ENCODE data around the gene HYOU1.
"Not testable (repeated sequence)": the region's sequence is repeated elsewhere in the genome, so short reads cannot be mapped to it uniquely, and the experiment has no call there.

Gene HYOU1

GRCh38 chr11:119046489-119046888, 10.5 kb downstream of the HYOU1 start:
- Mint-ChIP-seq H3K4me3 (no peak overlapping the region), H3K27me3 (no peaks in the 10 kb centered on the region), H3K36me3 (peaks cover 51% of the 10 kb centered on the region), H3K9me3 (no peaks in the 10 kb centered on the region), H3K27ac (no peak overlapping the region), H3K4me1 (no peaks in the 10 kb centered on the region)
- CTCF ChIA-PET, result interaction anchor here (0.9 kb wide), 1 partner anchor 19 kb away, joined by 3 read pairs; no protein-coding TSS in a partner anchor
- no peak for DNase-seq

GRCh38 chr11:119044708-119045107, 12.3 kb downstream of the HYOU1 start:
- Mint-ChIP-seq H3K27ac (peak overlapping the region; percentile 69), H3K9me3 (no peaks in the 10 kb centered on the region), H3K27me3 (peaks cover under 1% of the 10 kb centered on the region), H3K4me1 (no peaks in the 10 kb centered on the region), H3K4me3 (no peak overlapping the region), H3K36me3 (peaks cover 40% of the 10 kb centered on the region)
- DNase-seq, result no peak
- CTCF ChIA-PET, result no interaction called here

- Mint-ChIP-seq H3K27ac (no peak overlapping the region), H3K4me1 (no peaks in the 10 kb centered on the region), H3K27me3 (peaks cover 11% of the 10 kb centered on the region), H3K9me3 (no peaks in the 10 kb centered on the region), H3K4me3 (no peak overlapping the region), H3K36me3 (peaks cover 27% of the 10 kb centered on the region)
- no peak for DNase-seq
- CTCF ChIA-PET, result interaction anchor here (0.7 kb wide), 1 partner anchor 12 kb away, joined by 3 read pairs; no protein-coding TSS in a partner anchor
These were observed 14.1 kb downstream of the HYOU1 start for GRCh38 chr11:119042927-119043326.

GRCh38 chr11:119041821-119042514, 15.0 kb downstream of the HYOU1 start:
- no peaks in the 10 kb centered on the region for H3K4me1 Mint-ChIP-seq
- H3K27me3 Mint-ChIP-seq, result peaks cover 11% of the 10 kb centered on the region
- DNase-seq, result no peak
- CTCF ChIA-PET, result interaction anchor here (1.5 kb wide), 1 partner anchor 11 kb away, joined by 3 read pairs; no protein-coding TSS in a partner anchor
- H3K27ac Mint-ChIP-seq, result no peak overlapping the region
- no peaks in the 10 kb centered on the region for H3K9me3 Mint-ChIP-seq
- H3K36me3 Mint-ChIP-seq, result peaks cover 18% of the 10 kb centered on the region
- no peak overlapping the region for H3K4me3 Mint-ChIP-seq

GRCh38 chr11:119039471-119039870, 17.5 kb downstream of the HYOU1 start:
- H3K4me3 Mint-ChIP-seq, DNase-seq, CTCF ChIA-PET, H3K9me3 Mint-ChIP-seq, H3K27ac Mint-ChIP-seq, H3K36me3 Mint-ChIP-seq, H3K4me1 Mint-ChIP-seq: not testable (repeated sequence)
- peaks cover 11% of the 10 kb centered on the region for H3K27me3 Mint-ChIP-seq

- no peak for DNase-seq
- CTCF ChIA-PET, result interaction anchor here (0.9 kb wide), 1 partner anchor 61 kb away, joined by 3 read pairs; no protein-coding TSS in a partner anchor
- Mint-ChIP-seq H3K36me3 (no peaks in the 10 kb centered on the region), H3K4me3 (no peak overlapping the region), H3K4me1 (no peaks in the 10 kb centered on the region), H3K27me3 (peaks cover 11% of the 10 kb centered on the region), H3K27ac (no peak overlapping the region), H3K9me3 (no peaks in the 10 kb centered on the region)
These were observed 18.1 kb downstream of the HYOU1 start for GRCh38 chr11:119038884-119039283.

GRCh38 chr11:119034813-119035212, 22.2 kb downstream of the HYOU1 start:
- CTCF ChIA-PET, result no interaction called here
- DNase-seq, result no peak
- no peak overlapping the region for H3K4me3 Mint-ChIP-seq
- no peaks in the 10 kb centered on the region for H3K9me3 Mint-ChIP-seq
- peaks cover 5% of the 10 kb centered on the region for H3K4me1 Mint-ChIP-seq
- no peaks in the 10 kb centered on the region for H3K36me3 Mint-ChIP-seq
- H3K27ac Mint-ChIP-seq, result no peak overlapping the region
- H3K27me3 Mint-ChIP-seq, result peaks cover 11% of the 10 kb centered on the region

GRCh38 chr11:119033421-119033820, 23.6 kb downstream of the HYOU1 start:
- CTCF ChIA-PET, result interaction anchor here (0.6 kb wide), 1 partner anchor 245 kb away, joined by 3 read pairs; no protein-coding TSS in a partner anchor
- not testable (repeated sequence) for H3K9me3 Mint-ChIP-seq, DNase-seq, H3K27ac Mint-ChIP-seq, H3K27me3 Mint-ChIP-seq, H3K4me3 Mint-ChIP-seq, H3K36me3 Mint-ChIP-seq
- peaks cover 18% of the 10 kb centered on the region for H3K4me1 Mint-ChIP-seq

GRCh38 chr11:119031912-119032280, 25.1 kb downstream of the HYOU1 start:
- H3K27ac Mint-ChIP-seq, result no peak overlapping the region
- no peak for DNase-seq
- no peaks in the 10 kb centered on the region for H3K9me3 Mint-ChIP-seq
- peaks cover 5% of the 10 kb centered on the region for H3K36me3 Mint-ChIP-seq
- CTCF ChIA-PET, result interaction anchor here (0.7 to 1.4 kb wide), 6 partner anchors 9 to 102 kb away, joined by 3 to 6 read pairs (median 3); no protein-coding TSS in a partner anchor
- H3K4me3 Mint-ChIP-seq, result no peak overlapping the region
- no peaks in the 10 kb centered on the region for H3K27me3 Mint-ChIP-seq
- peaks cover 23% of the 10 kb centered on the region for H3K4me1 Mint-ChIP-seq

GRCh38 chr11:119030329-119031047, 26.5 kb downstream of the HYOU1 start, which contains the start of gene SLC37A4:
SLC37A4 (minus strand) TSS chr11:119030877.
- DNase-seq, result peak; percentile 99
- no peaks in the 10 kb centered on the region for H3K27me3 Mint-ChIP-seq
- H3K36me3 Mint-ChIP-seq, result peaks cover 6% of the 10 kb centered on the region
- no peaks in the 10 kb centered on the region for H3K9me3 Mint-ChIP-seq
- peak within 1 kb of the TSS; percentile 63 for H3K4me3 Mint-ChIP-seq
- H3K4me1 Mint-ChIP-seq, result peaks cover 25% of the 10 kb centered on the region
- H3K27ac Mint-ChIP-seq, result peak within 1 kb of the TSS; percentile 89
- CTCF ChIA-PET, result interaction anchor here (1.0 to 1.9 kb wide), 7 partner anchors 15 to 136 kb away, joined by 3 to 6 read pairs (median 4); partner anchors contain the start of gene CENATAC

- no peak for DNase-seq
- Mint-ChIP-seq H3K9me3 (no peaks in the 10 kb centered on the region), H3K4me3 (peak overlapping the region; percentile 63), H3K27ac (peak overlapping the region; percentile 39), H3K27me3 (no peaks in the 10 kb centered on the region), H3K4me1 (peaks cover 26% of the 10 kb centered on the region), H3K36me3 (peaks cover 10% of the 10 kb centered on the region)
- CTCF ChIA-PET, result interaction anchor here (1.0 to 1.9 kb wide), 3 partner anchors 15 to 137 kb away, joined by 3 to 5 read pairs (median 4); partner anchors contain the start of gene CENATAC
These were observed 27.0 kb downstream of the HYOU1 start for GRCh38 chr11:119030029-119030328.

- DNase-seq, result no peak
- CTCF ChIA-PET, result interaction anchor here (1.9 kb wide), 1 partner anchor 14 kb away, joined by 5 read pairs; no protein-coding TSS in a partner anchor
- Mint-ChIP-seq H3K36me3 (peaks cover 13% of the 10 kb centered on the region), H3K27me3 (no peaks in the 10 kb centered on the region), H3K27ac (peak overlapping the region; percentile 39), H3K9me3 (no peaks in the 10 kb centered on the region), H3K4me3 (peak overlapping the region; percentile 63), H3K4me1 (peaks cover 29% of the 10 kb centered on the region)
These were observed 27.5 kb downstream of the HYOU1 start for GRCh38 chr11:119029340-119030028.

GRCh38 chr11:119029069-119029339, 28.0 kb downstream of the HYOU1 start:
- DNase-seq, result no peak
- H3K9me3 Mint-ChIP-seq, result no peaks in the 10 kb centered on the region
- peaks cover 33% of the 10 kb centered on the region for H3K4me1 Mint-ChIP-seq
- H3K4me3 Mint-ChIP-seq, result peak overlapping the region; percentile 63
- CTCF ChIA-PET, result no interaction called here
- H3K27ac Mint-ChIP-seq, result peak overlapping the region; percentile 39
- H3K27me3 Mint-ChIP-seq, result no peaks in the 10 kb centered on the region
- peaks cover 15% of the 10 kb centered on the region for H3K36me3 Mint-ChIP-seq

GRCh38 chr11:119028346-119029068, 28.5 kb downstream of the HYOU1 start:
- Mint-ChIP-seq H3K4me1 (peaks cover 36% of the 10 kb centered on the region), H3K27me3 (no peaks in the 10 kb centered on the region), H3K9me3 (no peaks in the 10 kb centered on the region), H3K4me3 (peak overlapping the region; percentile 63), H3K36me3 (peaks cover 18% of the 10 kb centered on the region), H3K27ac (no peak overlapping the region)
- DNase-seq, result no peak
- CTCF ChIA-PET, result interaction anchor here (1.2 to 1.5 kb wide), 2 partner anchors 9 to 20 kb away, joined by 3 read pairs; no protein-coding TSS in a partner anchor

Measured in activated naive CD4-positive, alpha-beta T cell treated with anti-CD3 and anti-CD28 coated beads, Interleukin-2, amount 10 ng/mL, durations not matched to agents 7 days and 5 days (primary cell).